Cardiac ventricle fibroblast (primary cell): ENCODE data around the gene RGS10. TPM values are rescaled to one million over a fixed set of nuclear protein-coding genes. Genes with fewer than 3 reads are reported as not detected.

ENCODE experiments used
- total RNA-seq: library from RNA; depleted of rRNA; stranded (reverse); fragments of >200 nt; gene quantifications from 2 replicates; pipeline ENCODE4 v1.2.3, GENCODE V29; 2015

The RGS10 gene
- 64.7 and 67.6 TPM in 2 replicates for total RNA-seq

GRCh38 chr10:119542357-119542987 lies at the start of gene RGS10:
TSS of gene RGS10 (minus strand) at chr10:119542719. CDS start at chr10:119542638, 81 bp downstream.

Other genes with a start within 250 kb of the RGS10 start
- 44.7 and 49.4 TPM in 2 replicates for gene TIAL1, start 54.2 kb upstream of the RGS10 start, total RNA-seq
- gene BAG3, start 108.7 kb upstream of the RGS10 start, total RNA-seq: 50.5 and 53.5 TPM in 2 replicates
- 7.4 and 9.2 TPM in 2 replicates for gene INPP5F, start 183.3 kb upstream of the RGS10 start, total RNA-seq